ENCODE results near the gene SNTG2. TPM values are rescaled to one million over a fixed set of nuclear protein-coding genes. Genes with fewer than 3 reads are reported as not detected.

The SNTG2 gene
- total and polyA plus RNA-seq, 2 of the 13 experiments (the other 11 are each of a cell fraction or from before 2014, with no cell fraction given) = not detected

DNA sequence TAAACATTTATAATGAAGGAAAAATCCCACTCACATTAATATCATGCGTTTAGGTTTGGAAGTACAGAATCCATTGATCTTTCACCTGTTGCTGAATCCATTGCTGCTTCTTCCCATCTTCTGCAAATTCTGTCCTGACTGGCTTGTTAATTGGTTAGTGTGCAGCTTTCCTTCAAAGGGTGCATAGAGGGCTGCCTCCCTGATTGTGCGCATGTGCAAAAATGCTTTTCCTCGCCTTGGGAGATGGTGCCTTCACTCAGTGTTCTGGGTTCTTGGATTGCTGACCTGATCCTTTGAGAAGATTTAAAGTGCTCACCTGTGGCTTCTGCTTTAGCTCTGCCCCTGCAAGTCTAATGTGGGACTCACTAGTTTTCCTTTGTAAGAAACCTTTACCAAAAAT lies 231.2 kb downstream of the SNTG2 start:
- Histone ChIP-seq H4K20me1 (ENCODE audit: insufficient read depth, low read length) (no peaks in the 10 kb centered on the region), H3K79me2 (ENCODE audit: insufficient read depth, low read length) (no peaks in the 10 kb centered on the region), H3K27me3 (ENCODE audit: control insufficient read depth in 1 of 2, insufficient read depth in 2 of 2, low read length in 2 of 2) (no peaks in the 10 kb centered on the region), H3K4me2 (ENCODE audit: low read depth, low read length) (no peak overlapping the region), H3K4me3 (replicated peaks in 1 of 3; ENCODE audit: insufficient read depth in 1 of 3, low read depth in 2 of 3, low read length in 3 of 3) (no peak overlapping the region), H3K9ac (ENCODE audit: insufficient read depth, low read depth, low read length) (no peak overlapping the region), H3K9me3 (ENCODE audit: low read length) (peaks cover 36% of the 10 kb centered on the region), H3K36me3 (replicated peaks in 1 of 2; ENCODE audit: control insufficient read depth in 1 of 2, insufficient read depth in 2 of 2, low read length in 2 of 2) (no peaks in the 10 kb centered on the region), H2AFZ (ENCODE audit: low read length) (no peak overlapping the region), H3K27ac (ENCODE audit: extremely low read length, insufficient read depth, low read length) (no peak overlapping the region), H3K4me1 (ENCODE audit: insufficient read depth, low read length) (no peaks in the 10 kb centered on the region)
- in situ Hi-C loops (cut with HindIII; ENCODE audit: extremely low pct_ligation_motif_present, low pct_unique_long_range_greater_than_20kb) = no loop called here
- POLR2A ChIA-PET = no interaction called here
- intact Hi-C loops (cut with micrococcal nuclease; ENCODE audit: unreplicated experiment) = no loop called here
- ATAC-seq (no peak), DNase-seq (ENCODE audit: low spot score) (no peak), FAIRE-seq (no peak)
- TF ChIP-seq CREB1 (IDR thresholded peaks at IDR 0.05) (no peak), CREB1 (CRISPR knock-in tag; IDR thresholded peaks at IDR 0.05) (no peak), ZNF614 (CRISPR knock-in tag; IDR thresholded peaks at IDR 0.05; ENCODE audit: borderline replicate concordance) (no peak), REPIN1 (CRISPR knock-in tag; IDR thresholded peaks at IDR 0.05; ENCODE audit: borderline replicate concordance, low read depth) (no peak), ZFP37 (CRISPR knock-in tag; IDR thresholded peaks at IDR 0.05; ENCODE audit: borderline replicate concordance) (no peak), SRY (CRISPR knock-in tag; IDR thresholded peaks at IDR 0.05) (no peak)
- TF ChIP-seq, protein P1, sequence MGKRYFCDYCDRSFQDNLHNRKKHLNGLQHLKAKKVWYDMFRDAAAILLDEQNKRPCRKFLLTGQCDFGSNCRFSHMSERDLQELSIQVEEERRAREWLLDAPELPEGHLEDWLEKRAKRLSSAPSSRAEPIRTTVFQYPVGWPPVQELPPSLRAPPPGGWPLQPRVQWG (CRISPR knock-in tag; IDR thresholded peaks at IDR 0.05; ENCODE audit: borderline replicate concordance, low read depth) = no peak
- 26% methylated on average over 3 of the region's 3 CpGs for WGBS (ENCODE audit: low lambda C conversion rate)
- CTCF ChIA-PET (ENCODE audit: low intra/inter-chr PET ratio, low total read pairs) = no interaction called here
- no TSS peak for BruUV-seq (replicated peaks)

DNA sequence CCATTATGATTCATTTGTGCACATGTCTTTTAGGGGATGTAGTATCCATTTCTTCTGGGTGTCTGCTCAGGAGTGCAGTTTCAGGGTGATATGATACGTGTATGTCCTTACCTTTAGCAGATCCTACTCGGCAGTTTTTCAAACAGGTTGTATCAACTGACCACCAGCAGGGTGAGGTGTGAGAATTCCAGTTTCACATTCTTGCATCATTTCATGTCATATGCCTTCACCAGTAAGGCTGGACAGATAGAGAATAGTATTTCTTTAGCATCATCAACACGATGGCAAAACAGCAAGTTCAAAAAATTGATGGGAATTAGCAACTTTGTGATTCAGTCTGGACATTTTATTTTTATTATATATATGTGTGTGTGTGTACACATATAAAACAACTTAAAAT lies 232.7 kb downstream of the SNTG2 start:
- in situ Hi-C loops (cut with HindIII; ENCODE audit: extremely low pct_ligation_motif_present, low pct_unique_long_range_greater_than_20kb) = no loop called here
- no peak for ATAC-seq

More for the DNA sequence above, 232.7 kb downstream of the SNTG2 start:
- Histone ChIP-seq H3K9ac (ENCODE audit: insufficient read depth, low read depth, low read length) (no peak overlapping the region), H3K79me2 (ENCODE audit: insufficient read depth, low read length) (no peaks in the 10 kb centered on the region), H3K4me3 (replicated peaks in 1 of 3; ENCODE audit: insufficient read depth in 1 of 3, low read depth in 2 of 3, low read length in 3 of 3) (no peak overlapping the region), H2AFZ (ENCODE audit: low read length) (no peak overlapping the region), H3K9me3 (ENCODE audit: low read length) (peaks cover 36% of the 10 kb centered on the region), H3K4me2 (ENCODE audit: low read depth, low read length) (no peak overlapping the region), H3K27ac (ENCODE audit: extremely low read length, insufficient read depth, low read length) (no peak overlapping the region), H3K27me3 (ENCODE audit: control insufficient read depth in 1 of 2, insufficient read depth in 2 of 2, low read length in 2 of 2) (no peaks in the 10 kb centered on the region), H4K20me1 (ENCODE audit: insufficient read depth, low read length) (no peaks in the 10 kb centered on the region), H3K4me1 (ENCODE audit: insufficient read depth, low read length) (no peaks in the 10 kb centered on the region), H3K36me3 (replicated peaks in 1 of 2; ENCODE audit: control insufficient read depth in 1 of 2, insufficient read depth in 2 of 2, low read length in 2 of 2) (no peaks in the 10 kb centered on the region)
- DNase-seq (ENCODE audit: low spot score) (no peak), FAIRE-seq (no peak)
- no peak for TF ChIP-seq SAP130 (CRISPR knock-in tag; IDR thresholded peaks at IDR 0.05; ENCODE audit: low read depth)
- TF ChIP-seq, protein P2, sequence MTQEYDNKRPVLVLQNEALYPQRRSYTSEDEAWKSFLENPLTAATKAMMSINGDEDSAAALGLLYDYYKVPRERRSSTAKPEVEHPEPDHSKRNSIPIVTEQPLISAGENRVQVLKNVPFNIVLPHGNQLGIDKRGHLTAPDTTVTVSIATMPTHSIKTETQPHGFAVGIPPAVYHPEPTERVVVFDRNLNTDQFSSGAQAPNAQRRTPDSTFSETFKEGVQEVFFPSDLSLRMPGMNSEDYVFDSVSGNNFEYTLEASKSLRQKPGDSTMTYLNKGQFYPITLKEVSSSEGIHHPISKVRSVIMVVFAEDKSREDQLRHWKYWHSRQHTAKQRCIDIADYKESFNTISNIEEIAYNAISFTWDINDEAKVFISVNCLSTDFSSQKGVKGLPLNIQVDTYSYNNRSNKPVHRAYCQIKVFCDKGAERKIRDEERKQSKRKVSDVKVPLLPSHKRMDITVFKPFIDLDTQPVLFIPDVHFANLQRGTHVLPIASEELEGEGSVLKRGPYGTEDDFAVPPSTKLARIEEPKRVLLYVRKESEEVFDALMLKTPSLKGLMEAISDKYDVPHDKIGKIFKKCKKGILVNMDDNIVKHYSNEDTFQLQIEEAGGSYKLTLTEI (CRISPR knock-in tag; conservative IDR thresholded peaks at IDR 0.05) = no peak
- ChIA-PET CTCF (ENCODE audit: low intra/inter-chr PET ratio, low total read pairs) (no interaction called here), POLR2A (no interaction called here)
- 0% methylated on average over 3 of the region's 3 CpGs for WGBS (ENCODE audit: low lambda C conversion rate)
- intact Hi-C loops (cut with micrococcal nuclease; ENCODE audit: unreplicated experiment) = no loop called here
- no TSS peak for BruUV-seq (replicated peaks)
